Activated B cell treated with CpG ODN at 0.5 μM for 24 hours (primary cell): Measurements from ENCODE around the gene TMCO4. TPM values are rescaled to one million over a fixed set of nuclear protein-coding genes. Genes with fewer than 3 reads are reported as not detected.

ENCODE experiments used
- ATAC-seq: fragments of 200-7000 bp; cut with Tn5 transposase; one replicate; pipeline ENCODE4 v1.10.0; 2021; ENCODE audit warnings: low read depth, mild to moderate bottlenecking, moderate library complexity
- CTCF ChIA-PET: fragments of 350-600 bp; sonication (Branson Sonifier 250); formaldehyde crosslinking; loops from one replicate; lab custom pipeline; 2021; ENCODE audit warnings: antibody characterized with exemption; lab: Charles Lee
- POLR2A ChIA-PET: fragments of 350-600 bp; sonication (Branson Sonifier 250); formaldehyde crosslinking; loops from one replicate; lab custom pipeline; 2021; ENCODE audit warnings: antibody characterized with exemption; lab: Charles Lee
- DNase-seq: peaks from one replicate; pipeline ENCODE4 v3.0.0; 2022
- H3K27ac Mint-ChIP-seq: one replicate; pipeline ENCODE4 v1.8.0; 2020; ENCODE audit warnings: mixed read lengths
- H3K27me3 Mint-ChIP-seq: one replicate; pipeline ENCODE4 v1.8.0; 2021; ENCODE audit warnings: mixed read lengths
- H3K36me3 Mint-ChIP-seq: one replicate; pipeline ENCODE4 v1.8.0; 2021; ENCODE audit warnings: low read depth, mixed read lengths
- H3K4me1 Mint-ChIP-seq: one replicate; pipeline ENCODE4 v1.8.0; 2021; ENCODE audit warnings: mixed read lengths
- H3K4me3 Mint-ChIP-seq: one replicate; pipeline ENCODE4 v1.8.0; 2020; ENCODE audit warnings: mild to moderate bottlenecking, mixed read lengths
- H3K9me3 Mint-ChIP-seq: one replicate; pipeline ENCODE4 v1.8.0; 2020; ENCODE audit warnings: mixed read lengths
- CTCF ChIP-seq: fragments of 200-600 bp; IDR thresholded peaks from one replicate; pipeline ENCODE4 v1.8.0; 2022; ENCODE audit warnings: antibody characterized with exemption, mild to moderate bottlenecking
- intact Hi-C: fragments of 100-400 bp; cut with micrococcal nuclease; formaldehyde crosslinking; loops from one replicate; pipeline ENCODE4 v1.15.1; 2024
- total RNA-seq: library from RNA; stranded (reverse); gene quantifications from 2 replicates; pipeline ENCODE4 v1.2.3, GENCODE V29; 2022

The TMCO4 gene
- total RNA-seq, 1 donor from 2014 or later: 22.3 TPM

- CTCF ChIA-PET: no interaction called here
- DNase-seq (no peak), ATAC-seq (no peak)
- peaks cover 22% of the 10 kb centered on the region for H3K27me3 Mint-ChIP-seq
- no peak overlapping the region for H3K27ac Mint-ChIP-seq
- POLR2A ChIA-PET: no interaction called here
- H3K36me3 Mint-ChIP-seq: no peaks in the 10 kb centered on the region
- peaks cover 8% of the 10 kb centered on the region for H3K4me1 Mint-ChIP-seq
- intact Hi-C loops: no loop called here
- H3K9me3 Mint-ChIP-seq: no peaks in the 10 kb centered on the region
- TF ChIP-seq CTCF: no peak
- H3K4me3 Mint-ChIP-seq: no peak overlapping the region
Measured at GRCh38 chr1:19657511-19657910, 142.2 kb downstream of the TMCO4 start.

GRCh38 chr1:19656780-19657466, 142.8 kb downstream of the TMCO4 start:
- ATAC-seq (no peak), DNase-seq (no peak)
- Mint-ChIP-seq H3K27me3 (peaks cover 25% of the 10 kb centered on the region), H3K9me3 (no peaks in the 10 kb centered on the region), H3K36me3 (no peaks in the 10 kb centered on the region), H3K4me1 (peaks cover 8% of the 10 kb centered on the region), H3K27ac (no peak overlapping the region), H3K4me3 (no peak overlapping the region)
- intact Hi-C loops: no loop called here
- no peak for TF ChIP-seq CTCF
- ChIA-PET POLR2A (no interaction called here), CTCF (no interaction called here)

GRCh38 chr1:19656134-19656779, 143.5 kb downstream of the TMCO4 start:
- intact Hi-C loops: no loop called here

GRCh38 chr1:19655718-19656080, 144.0 kb downstream of the TMCO4 start:
- Mint-ChIP-seq H3K4me1 (peaks cover 7% of the 10 kb centered on the region), H3K9me3 (no peaks in the 10 kb centered on the region), H3K36me3 (no peaks in the 10 kb centered on the region), H3K27me3 (peaks cover 24% of the 10 kb centered on the region), H3K27ac (no peak overlapping the region), H3K4me3 (no peak overlapping the region)
- DNase-seq (no peak), ATAC-seq (no peak)
- ChIA-PET POLR2A (no interaction called here), CTCF (no interaction called here)
- TF ChIP-seq CTCF: no peak
- intact Hi-C loops: no loop called here

More at GRCh38 chr1:19656134-19656779, 143.5 kb downstream of the TMCO4 start:
- Mint-ChIP-seq H3K27ac (no peak overlapping the region), H3K4me3 (no peak overlapping the region), H3K27me3 (peaks cover 24% of the 10 kb centered on the region), H3K36me3 (no peaks in the 10 kb centered on the region), H3K9me3 (no peaks in the 10 kb centered on the region), H3K4me1 (peaks cover 7% of the 10 kb centered on the region)
- no peak for DNase-seq
- ChIA-PET CTCF (no interaction called here), POLR2A (no interaction called here)
- ATAC-seq: no peak
- no peak for TF ChIP-seq CTCF

GRCh38 chr1:19654886-19655717, 144.6 kb downstream of the TMCO4 start:
- CTCF ChIA-PET: interaction anchor here (1.3 kb wide), 1 partner anchor 49 kb away, joined by 3 read pairs; no protein-coding TSS in a partner anchor
- no peaks in the 10 kb centered on the region for H3K36me3 Mint-ChIP-seq
- POLR2A ChIA-PET: interaction anchor here (0.6 kb wide), 1 partner anchor 241 kb away, joined by 3 read pairs; no protein-coding TSS in a partner anchor
- no peak for TF ChIP-seq CTCF
- ATAC-seq (no peak), DNase-seq (no peak)
- no peak overlapping the region for H3K27ac Mint-ChIP-seq
- H3K4me3 Mint-ChIP-seq: no peak overlapping the region
- H3K9me3 Mint-ChIP-seq: no peaks in the 10 kb centered on the region
- peaks cover 7% of the 10 kb centered on the region for H3K4me1 Mint-ChIP-seq
- H3K27me3 Mint-ChIP-seq: peaks cover 19% of the 10 kb centered on the region
- intact Hi-C loops: loop anchor here (5.0 kb wide), 1 partner anchor 413 kb away; no protein-coding TSS in a partner anchor
